Measurements from ENCODE around the gene SLC38A5.

SLC38A5 gene

GRCh38 chrX:48475296-48475695 lies 5.2 kb upstream of the SLC38A5 start:
- Histone ChIP-seq H3K4me1 (ENCODE audit: insufficient read depth, low read length, poor library complexity, severe bottlenecking) (peaks cover 11% of the 10 kb centered on the region), H3K36me3 (ENCODE audit: insufficient read depth, low read length) (no peaks in the 10 kb centered on the region), H2AFZ (ENCODE audit: low read length) (peak overlapping the region; percentile 86), H4K20me1 (ENCODE audit: insufficient read depth, low read length, poor library complexity, severe bottlenecking) (no peaks in the 10 kb centered on the region), H3K9me3 (ENCODE audit: insufficient read depth, low read depth, low read length) (no peaks in the 10 kb centered on the region), H3K27me3 (ENCODE audit: insufficient read depth, low read length, poor library complexity, severe bottlenecking) (no peaks in the 10 kb centered on the region), H3K9me2 (replicated peaks; ENCODE audit: low read depth, low read length) (no peaks in the 10 kb centered on the region), H3K4me3 (ENCODE audit: low read length, poor library complexity, severe bottlenecking) (peak overlapping the region; percentile 84), H3K79me2 (ENCODE audit: insufficient read depth, low read length) (peaks cover 39% of the 10 kb centered on the region), H3K4me2 (ENCODE audit: low read depth, low read length, poor library complexity, severe bottlenecking) (peak overlapping the region; percentile 72), H3F3A (ENCODE audit: low read depth) (no peaks in the 10 kb centered on the region), H3K9ac (ENCODE audit: low read depth, low read length, poor library complexity, severe bottlenecking) (peak overlapping the region; percentile 88)
- TF ChIP-seq EZH2phosphoT487 (IDR thresholded peaks at IDR 0.05; ENCODE audit: borderline replicate concordance) (no peak), CTCF (conservative IDR thresholded peaks at IDR 0.05; ENCODE audit: low read length) (no peak)

- H2AFZ ChIP-seq (ENCODE audit: low read length): no peak overlapping the region
- H3K4me1 ChIP-seq (ENCODE audit: insufficient read depth, low read length, poor library complexity, severe bottlenecking): peaks cover 14% of the 10 kb centered on the region
- no peaks in the 10 kb centered on the region for H3K27me3 ChIP-seq (ENCODE audit: insufficient read depth, low read length, poor library complexity, severe bottlenecking)
- no peaks in the 10 kb centered on the region for H3K9me2 ChIP-seq (replicated peaks; ENCODE audit: low read depth, low read length)
- TF ChIP-seq EZH2phosphoT487 (IDR thresholded peaks at IDR 0.05; ENCODE audit: borderline replicate concordance) (no peak), CTCF (conservative IDR thresholded peaks at IDR 0.05; ENCODE audit: low read length) (no peak)
- H3K36me3 ChIP-seq (ENCODE audit: insufficient read depth, low read length): no peaks in the 10 kb centered on the region
- H4K20me1 ChIP-seq (ENCODE audit: insufficient read depth, low read length, poor library complexity, severe bottlenecking): no peaks in the 10 kb centered on the region
- no peaks in the 10 kb centered on the region for H3K9me3 ChIP-seq (ENCODE audit: insufficient read depth, low read depth, low read length)
- peak overlapping the region; percentile 84 for H3K4me3 ChIP-seq (ENCODE audit: low read length, poor library complexity, severe bottlenecking)
- H3K4me2 ChIP-seq (ENCODE audit: low read depth, low read length, poor library complexity, severe bottlenecking): peak overlapping the region; percentile 72
- H3K9ac ChIP-seq (ENCODE audit: low read depth, low read length, poor library complexity, severe bottlenecking): peak overlapping the region; percentile 88
- H3F3A ChIP-seq (ENCODE audit: low read depth): no peaks in the 10 kb centered on the region
- H3K79me2 ChIP-seq (ENCODE audit: insufficient read depth, low read length): peaks cover 39% of the 10 kb centered on the region
These were observed 4.5 kb upstream of the SLC38A5 start for GRCh38 chrX:48474581-48474980.

- H4K20me1 ChIP-seq (ENCODE audit: insufficient read depth, low read length, poor library complexity, severe bottlenecking): no peaks in the 10 kb centered on the region
- H3K4me3 ChIP-seq (ENCODE audit: low read length, poor library complexity, severe bottlenecking): no peak overlapping the region
- H2AFZ ChIP-seq (ENCODE audit: low read length): no peak overlapping the region
- no peaks in the 10 kb centered on the region for H3F3A ChIP-seq (ENCODE audit: low read depth)
- no peaks in the 10 kb centered on the region for H3K27me3 ChIP-seq (ENCODE audit: insufficient read depth, low read length, poor library complexity, severe bottlenecking)
- TF ChIP-seq EZH2phosphoT487 (IDR thresholded peaks at IDR 0.05; ENCODE audit: borderline replicate concordance) (no peak), CTCF (conservative IDR thresholded peaks at IDR 0.05; ENCODE audit: low read length) (peak; percentile 50)
- no peaks in the 10 kb centered on the region for H3K9me3 ChIP-seq (ENCODE audit: insufficient read depth, low read depth, low read length)
- no peak overlapping the region for H3K9ac ChIP-seq (ENCODE audit: low read depth, low read length, poor library complexity, severe bottlenecking)
- H3K36me3 ChIP-seq (ENCODE audit: insufficient read depth, low read length): no peaks in the 10 kb centered on the region
- no peak overlapping the region for H3K4me2 ChIP-seq (ENCODE audit: low read depth, low read length, poor library complexity, severe bottlenecking)
- H3K4me1 ChIP-seq (ENCODE audit: insufficient read depth, low read length, poor library complexity, severe bottlenecking): peaks cover 16% of the 10 kb centered on the region
- no peaks in the 10 kb centered on the region for H3K9me2 ChIP-seq (replicated peaks; ENCODE audit: low read depth, low read length)
- peaks cover 39% of the 10 kb centered on the region for H3K79me2 ChIP-seq (ENCODE audit: insufficient read depth, low read length)
These were observed 4.1 kb upstream of the SLC38A5 start for GRCh38 chrX:48474127-48474526.
